ENCODE results near the gene CDIP1. TPM values are rescaled to one million over a fixed set of nuclear protein-coding genes. Genes with fewer than 3 reads are reported as not detected.

Gene CDIP1
- total and polyA plus RNA-seq, 2 of the 8 experiments (the other 6 are each of a cell fraction or from before 2014, with no cell fraction given) = 56.6 to 76.3 TPM

DNA sequence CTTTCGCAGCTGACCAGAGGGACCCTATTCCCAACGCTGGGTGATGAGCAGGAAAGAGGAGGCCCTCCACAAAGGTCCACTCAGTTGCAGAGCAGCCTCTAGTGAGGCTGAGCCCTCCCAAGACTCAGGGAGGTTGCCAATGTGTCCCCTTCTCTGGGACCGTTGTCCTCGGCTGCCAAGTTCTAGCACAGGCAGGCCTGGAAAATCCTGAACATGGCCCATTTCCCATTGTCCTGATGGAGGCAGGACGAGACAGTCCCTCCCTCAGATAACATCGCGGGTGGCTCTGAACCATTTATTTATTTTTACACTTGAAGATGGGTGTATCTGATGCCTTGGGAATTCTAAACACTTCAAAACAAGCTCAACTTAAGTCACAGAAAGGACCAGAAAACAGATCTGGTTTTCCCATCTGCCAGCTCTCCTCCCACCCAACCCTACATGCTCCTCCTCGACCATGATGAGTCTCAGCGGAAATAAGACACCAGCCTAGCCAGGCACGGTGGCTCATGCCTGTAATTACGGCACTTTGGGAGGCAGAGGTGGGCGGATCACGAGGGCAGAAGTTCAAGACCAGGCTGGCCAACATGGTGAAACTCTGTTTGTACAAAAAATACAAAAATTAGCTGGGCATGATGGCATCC, 12.8 kb downstream of the CDIP1 start:
- Histone ChIP-seq H2AK5ac (ENCODE audit: low read depth, low read length) (no peak overlapping the region), H3K23ac (ENCODE audit: insufficient read length) (no peak overlapping the region), H3K4me2 (ENCODE audit: insufficient read depth in 1 of 2, low read depth in 2 of 2, low read length in 2 of 2) (no peak overlapping the region), H3K14ac (ENCODE audit: insufficient read length) (no peak overlapping the region), H2BK20ac (ENCODE audit: low read length) (0 out of 2 replicates have a peak overlapping the region, but pooled peaks have one; percentile 69), H3K27me3 (replicated peaks in 1 of 4; ENCODE audit: control insufficient read depth in 3 of 4, extremely low read depth in 1 of 4, insufficient read depth in 3 of 4, low read length in 3 of 4) (no peaks in the 10 kb centered on the region), H2BK5ac (ENCODE audit: low read depth, low read length) (no peak overlapping the region), H3K27ac (ENCODE audit: low read depth, low read length) (no peak overlapping the region), H3K4me3 (ENCODE audit: extremely low read depth in 1 of 4, insufficient read depth in 2 of 4, low read depth in 3 of 4, low read length in 4 of 4) (no peak overlapping the region), H3K79me2 (ENCODE audit: control insufficient read depth in 1 of 2, insufficient read depth in 2 of 2, low read length in 2 of 2) (peaks cover 3 to 18% of the 10 kb centered on the region in 2 experiments; a peak in 2 of 4 replicates), H4K8ac (ENCODE audit: extremely low read depth, insufficient read depth, low read length) (no peak overlapping the region), H4K91ac (replicated peaks; ENCODE audit: insufficient read length, low read length) (no peak overlapping the region), H2AFZ (ENCODE audit: low read length) (no peak overlapping the region), H2BK120ac (replicated peaks; ENCODE audit: low read depth, low read length) (no peak overlapping the region), H4K20me1 (replicated peaks in 1 of 2; ENCODE audit: control insufficient read depth in 1 of 2, insufficient read depth in 2 of 2, low read length in 2 of 2) (peaks cover 0 to 11% of the 10 kb centered on the region in 2 experiments), H2BK15ac (ENCODE audit: low read length) (0 out of 2 replicates have a peak overlapping the region, but pooled peaks have one; percentile 46), H3K56ac (replicated peaks; ENCODE audit: insufficient read length, low read depth, low read length) (no peak overlapping the region), H3K36me3 (ENCODE audit: control insufficient read depth in 2 of 4, insufficient read depth in 4 of 4, low read length in 3 of 4) (no peaks in the 10 kb centered on the region), H3K18ac (ENCODE audit: extremely low read depth, low read length) (peak overlapping the region; percentile 3; the same call in 1 of the 2 replicates), H3K9ac (replicated peaks in 1 of 4; ENCODE audit: extremely low read depth in 1 of 4, low read depth in 3 of 4, low read length in 3 of 4) (no peak overlapping the region), H3K4ac (replicated peaks; ENCODE audit: insufficient read length, low read depth, low read length) (no peak overlapping the region), H2BK12ac (ENCODE audit: low read depth, low read length) (no peak overlapping the region), H3K9me3 (ENCODE audit: insufficient read depth in 2 of 2, low read depth in 1 of 2, low read length in 1 of 2) (no peaks in the 10 kb centered on the region), H3K79me1 (ENCODE audit: low read depth, low read length) (peaks cover 5% of the 10 kb centered on the region), H4K5ac (ENCODE audit: insufficient read length, low read depth, low read length) (no peak overlapping the region), H3K23me2 (ENCODE audit: low read depth, low read length) (no peaks in the 10 kb centered on the region; the same call in 1 of the 2 replicates), H3K4me1 (replicated peaks in 1 of 4; ENCODE audit: control insufficient read depth in 3 of 4, insufficient read depth in 4 of 4, low read length in 3 of 4) (peaks cover 4 to 31% (median 25%) of the 10 kb centered on the region in 4 experiments)
- ChIA-PET POLR2A (ENCODE audit: partially characterized antibody) (interaction anchor here (0.6 to 2.6 kb wide), 4 partner anchors 11 to 246 kb away, joined by 3 to 11 read pairs (median 6); no protein-coding TSS in a partner anchor), CTCF (ENCODE audit: partially characterized antibody) (interaction anchor here (0.7 to 35.4 kb wide), 6 partner anchors 8 to 87 kb away, joined by 3 to 968 read pairs (median 5); partner anchors contain the start of genes C16orf96 and CDIP1)
- no peak for FAIRE-seq
- no peak for DNase-seq (ENCODE audit: low read depth in 1 of 2, low spot score in 2 of 2)
- WGBS, 2 experiments (ENCODE audit: extremely low coverage in 1 of 2, insufficient coverage in 1 of 2, insufficient read length in 1 of 2, insufficient replicate concordance in 2 of 2, low coverage in 1 of 2, low lambda C conversion rate in 2 of 2, missing lambda C conversion rate in 1 of 2) = 91% methylated on average over 13 of the region's 13 CpGs; no CpG with 5 or more reads in 1 of the 2 experiments
- no peak for TF ChIP-seq SP2 (IDR thresholded peaks at IDR 0.05; ENCODE audit: low read length)
- no peak for TF ChIP-seq SIN3A (conservative IDR thresholded peaks at IDR 0.05 in 1 of 2, IDR thresholded peaks at IDR 0.05 in 1 of 2; ENCODE audit: low read depth in 1 of 2, low read length in 2 of 2)
- TF ChIP-seq SRF (IDR thresholded peaks at IDR 0.05; ENCODE audit: low read depth, low read length) = no peak
- no peak for TF ChIP-seq SIX5 (IDR thresholded peaks at IDR 0.05; ENCODE audit: low read depth, low read length)
- TF ChIP-seq FOSL1 (IDR thresholded peaks at IDR 0.05; ENCODE audit: insufficient read depth, low read depth, low read length) = no peak
- TF ChIP-seq, protein P1, sequence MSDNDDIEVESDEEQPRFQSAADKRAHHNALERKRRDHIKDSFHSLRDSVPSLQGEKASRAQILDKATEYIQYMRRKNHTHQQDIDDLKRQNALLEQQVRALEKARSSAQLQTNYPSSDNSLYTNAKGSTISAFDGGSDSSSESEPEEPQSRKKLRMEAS (IDR thresholded peaks at IDR 0.05) = no peak
- TF ChIP-seq, protein P2, sequence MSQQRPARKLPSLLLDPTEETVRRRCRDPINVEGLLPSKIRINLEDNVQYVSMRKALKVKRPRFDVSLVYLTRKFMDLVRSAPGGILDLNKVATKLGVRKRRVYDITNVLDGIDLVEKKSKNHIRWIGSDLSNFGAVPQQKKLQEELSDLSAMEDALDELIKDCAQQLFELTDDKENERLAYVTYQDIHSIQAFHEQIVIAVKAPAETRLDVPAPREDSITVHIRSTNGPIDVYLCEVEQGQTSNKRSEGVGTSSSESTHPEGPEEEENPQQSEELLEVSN (IDR thresholded peaks at IDR 0.05) = no peak
- TF ChIP-seq ASH2L (IDR thresholded peaks at IDR 0.05; ENCODE audit: low read length) = no peak
- TF ChIP-seq BRCA1 (IDR thresholded peaks at IDR 0.05; ENCODE audit: low read depth, low read length) = no peak
- no peak for TF ChIP-seq CREB1 (IDR thresholded peaks at IDR 0.05)
- TF ChIP-seq TAF1 (IDR thresholded peaks at IDR 0.05; ENCODE audit: low read depth, low read length) = no peak
- no peak for TF ChIP-seq JUN (IDR thresholded peaks at IDR 0.05; ENCODE audit: low read depth, low read length)
- no peak for TF ChIP-seq KDM1A (IDR thresholded peaks at IDR 0.05; ENCODE audit: borderline replicate concordance, low read length)

Data from H1 (cell line).